ENCODE data around the gene ZNF516.
A peak's percentile ranks its signal among the peaks of the same experiment; 100 is the strongest.

ZNF516 gene

DNA sequence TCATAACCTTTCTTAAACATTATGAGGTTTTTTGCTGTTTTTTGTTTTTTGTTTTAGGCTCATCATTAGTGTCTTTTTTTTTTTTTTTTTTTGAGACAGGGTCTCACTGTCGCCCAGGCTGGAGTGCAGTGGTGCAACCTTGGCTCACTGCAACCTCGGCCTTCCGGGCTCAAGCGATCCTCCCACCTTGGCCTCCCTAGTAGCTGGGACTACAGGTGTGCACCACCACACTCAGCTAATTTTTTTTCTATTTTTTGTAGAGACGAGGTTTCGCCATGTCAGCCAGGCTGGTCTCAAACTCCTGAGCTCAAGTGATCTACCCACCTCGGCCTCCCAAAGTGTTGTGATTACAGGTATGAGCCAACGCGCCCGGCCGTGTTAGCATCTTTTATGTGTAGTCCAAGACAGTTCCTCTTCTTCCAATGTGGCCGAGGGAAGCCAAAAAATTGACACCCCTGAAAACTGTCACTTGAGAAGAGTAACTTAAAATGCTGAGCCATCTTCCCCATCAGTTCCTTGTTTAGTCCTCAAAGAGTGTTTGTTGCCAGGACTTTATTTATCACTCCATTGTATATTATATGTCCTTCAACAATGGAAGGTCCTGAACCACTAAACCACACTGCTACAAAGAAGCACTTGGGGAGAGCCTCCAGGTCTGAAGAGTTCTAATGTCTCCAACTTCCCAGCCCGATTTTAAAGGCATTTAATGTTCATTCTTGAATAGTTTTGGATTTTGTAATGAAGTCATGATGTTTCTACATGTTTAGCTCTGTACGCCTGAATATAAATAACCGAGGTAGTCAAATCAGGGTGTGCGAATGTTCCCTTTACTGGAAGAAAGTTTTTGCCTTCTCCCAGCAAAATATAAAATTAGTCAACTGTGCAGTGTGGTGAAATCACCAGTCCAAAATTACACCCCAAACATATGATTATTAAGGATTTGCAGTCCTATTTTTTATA, 26.4 kb downstream of the ZNF516 start:
- DNase-seq = peak; percentile 11 to 13

GRCh38 chr18:76467371-76468190, 27.5 kb downstream of the ZNF516 start:
- DNase-seq = peak; percentile 34

DNA sequence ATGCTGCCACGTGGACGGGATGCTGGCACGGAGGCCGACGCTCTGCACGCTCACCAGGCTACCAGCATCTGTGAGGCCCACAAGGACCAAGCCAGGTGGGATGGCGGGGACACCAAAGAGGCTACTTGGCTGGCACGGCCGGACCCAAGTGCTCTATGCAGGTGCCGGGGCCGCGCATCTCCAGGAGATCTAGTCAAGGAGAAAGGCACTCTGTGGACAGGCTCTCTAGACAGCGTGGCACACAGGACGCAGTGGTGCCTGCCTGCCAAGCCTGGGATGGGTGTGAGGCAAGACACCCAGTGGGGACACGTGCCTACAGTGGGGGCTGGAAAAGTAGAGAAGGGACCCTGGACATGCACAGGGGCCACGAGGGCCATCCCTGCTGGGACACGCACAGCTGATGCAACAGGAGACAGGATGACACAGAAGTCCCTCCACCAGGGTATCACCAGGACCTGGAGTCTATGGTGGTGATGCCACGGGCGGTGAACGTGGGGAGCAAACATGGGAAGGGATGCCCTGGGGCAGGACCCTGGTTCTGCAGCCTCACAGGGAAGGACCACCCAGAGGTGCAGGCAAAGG, 28.5 kb downstream of the ZNF516 start:
- DNase-seq = peak; percentile 28 to 36

- DNase-seq = peak; percentile 10 to 14
Measured at GRCh38 chr18:76465630-76466409, 29.2 kb downstream of the ZNF516 start.

- DNase-seq = peak; percentile 12 to 15
Measured at GRCh38 chr18:76464281-76465259, 30.5 kb downstream of the ZNF516 start.

DNA sequence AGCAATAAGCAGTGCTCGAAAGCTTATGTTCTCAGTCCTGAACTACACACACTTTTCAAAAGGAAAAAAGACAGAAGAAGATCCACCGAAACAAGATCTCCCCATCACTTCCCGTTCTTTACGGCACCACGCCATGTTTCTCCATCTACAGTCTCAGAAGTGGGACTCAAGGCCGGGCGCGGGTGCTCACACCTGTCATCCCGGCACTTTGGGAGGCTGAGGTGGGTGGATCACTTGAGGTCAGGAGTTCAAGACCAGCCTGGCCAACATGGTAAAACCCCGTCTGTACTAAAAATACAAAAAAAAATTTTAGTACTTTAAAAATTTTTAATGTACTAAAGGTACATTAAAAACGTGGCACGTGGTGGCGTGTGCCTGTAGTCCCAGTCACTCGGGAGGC, 31.2 kb downstream of the ZNF516 start:
- DNase-seq = no peak

DNA sequence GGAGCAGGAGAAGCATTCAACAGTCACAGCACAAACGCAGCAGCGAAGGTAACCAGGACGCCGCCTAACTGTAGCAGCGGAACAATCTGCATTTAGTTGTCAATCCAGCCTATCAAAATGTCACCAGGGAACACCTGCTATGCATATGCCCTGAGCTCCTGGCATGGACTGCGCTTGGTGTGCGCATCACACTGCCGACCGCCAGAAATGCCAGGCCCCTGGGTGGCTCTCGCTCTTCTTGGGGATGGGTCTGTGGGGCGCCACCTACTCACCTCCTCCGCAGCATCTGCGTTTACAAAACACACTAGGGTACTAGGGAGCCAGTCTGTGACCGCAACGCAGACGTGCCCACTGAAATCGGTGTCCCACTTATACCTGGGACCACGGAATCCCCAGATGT, 31.7 kb downstream of the ZNF516 start:
- DNase-seq = peak; percentile 9 to 10

GRCh38 chr18:76462326-76462694, 32.7 kb downstream of the ZNF516 start:
- no peak for DNase-seq

DNA sequence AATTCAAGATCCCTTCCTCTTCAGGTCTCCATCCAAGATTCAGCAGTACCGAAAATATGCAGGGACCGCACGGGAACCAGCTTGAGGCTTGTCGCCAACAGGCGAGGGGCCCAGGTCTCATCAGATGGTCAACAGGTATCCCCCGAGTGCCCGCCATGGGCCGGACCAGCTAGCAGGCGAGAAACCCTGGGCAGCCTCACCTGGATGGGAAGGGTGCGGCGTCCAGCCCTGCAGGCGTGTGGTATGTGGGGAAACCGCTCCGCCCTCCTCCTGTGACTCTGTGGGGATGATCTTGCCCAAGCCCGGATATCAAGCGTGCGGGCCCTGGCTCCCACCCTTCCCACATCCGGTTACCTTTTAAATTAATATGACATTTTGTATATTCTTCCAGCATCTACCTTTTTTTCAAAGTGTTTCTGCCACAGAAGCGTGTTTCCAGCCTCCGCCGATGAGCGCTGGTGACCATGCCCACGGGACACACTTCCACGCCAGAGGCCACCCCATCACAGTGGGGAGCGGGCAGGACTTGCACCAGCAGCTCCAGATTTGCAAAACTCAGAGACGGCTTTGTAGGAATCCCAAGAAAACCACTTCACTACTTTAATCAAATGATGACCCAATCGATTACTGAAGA, 33.2 kb downstream of the ZNF516 start:
- DNase-seq = peak in 1 of 2 experiments; percentile 8

DNA sequence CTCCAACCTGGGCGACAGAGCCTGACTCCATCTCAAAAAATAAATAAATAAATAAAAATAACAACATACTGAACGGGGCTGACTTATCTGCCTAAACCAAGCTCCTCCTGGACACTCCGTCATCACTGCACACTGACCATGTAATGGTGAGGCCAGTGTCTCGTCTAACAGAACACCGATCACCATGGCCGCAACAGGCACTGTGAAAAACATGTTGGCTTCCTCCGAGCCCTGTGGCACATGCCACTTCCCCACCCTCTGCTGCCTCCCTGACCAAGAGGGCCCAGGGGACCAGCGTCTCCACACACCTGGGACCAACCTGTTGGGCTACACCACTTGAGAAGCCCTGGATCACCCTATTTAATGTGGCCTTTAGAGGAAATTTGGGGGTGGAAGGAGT, 33.9 kb downstream of the ZNF516 start:
- peak in 1 of 2 experiments; percentile 4 for DNase-seq

DNA sequence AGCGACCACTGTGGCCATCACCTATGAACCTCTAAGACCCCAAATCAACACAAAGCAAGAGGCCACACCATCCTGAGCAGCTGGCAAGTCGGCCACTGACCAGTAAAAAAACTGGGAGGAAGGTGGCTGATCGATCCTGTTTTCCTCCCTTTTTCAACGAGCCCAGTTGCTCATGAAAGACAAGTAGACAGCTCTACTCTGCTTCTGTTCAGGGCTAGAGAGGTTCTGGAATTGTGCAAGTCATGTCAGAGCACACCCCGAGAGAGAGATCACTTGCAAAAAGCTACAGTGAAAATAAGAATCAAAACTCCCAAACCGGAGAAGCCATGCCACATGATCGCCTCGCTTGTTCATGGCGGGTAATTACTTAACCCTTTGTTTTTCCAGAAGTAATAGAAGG, 34.6 kb downstream of the ZNF516 start:
- DNase-seq = peak; percentile 4

- peak in 1 of 2 experiments; percentile 6 for DNase-seq
Measured at GRCh38 chr18:76459687-76460350, 35.2 kb downstream of the ZNF516 start.

- peak in 1 of 2 experiments; percentile 0 for DNase-seq
Measured at GRCh38 chr18:76459312-76459686, 35.7 kb downstream of the ZNF516 start.

DNA sequence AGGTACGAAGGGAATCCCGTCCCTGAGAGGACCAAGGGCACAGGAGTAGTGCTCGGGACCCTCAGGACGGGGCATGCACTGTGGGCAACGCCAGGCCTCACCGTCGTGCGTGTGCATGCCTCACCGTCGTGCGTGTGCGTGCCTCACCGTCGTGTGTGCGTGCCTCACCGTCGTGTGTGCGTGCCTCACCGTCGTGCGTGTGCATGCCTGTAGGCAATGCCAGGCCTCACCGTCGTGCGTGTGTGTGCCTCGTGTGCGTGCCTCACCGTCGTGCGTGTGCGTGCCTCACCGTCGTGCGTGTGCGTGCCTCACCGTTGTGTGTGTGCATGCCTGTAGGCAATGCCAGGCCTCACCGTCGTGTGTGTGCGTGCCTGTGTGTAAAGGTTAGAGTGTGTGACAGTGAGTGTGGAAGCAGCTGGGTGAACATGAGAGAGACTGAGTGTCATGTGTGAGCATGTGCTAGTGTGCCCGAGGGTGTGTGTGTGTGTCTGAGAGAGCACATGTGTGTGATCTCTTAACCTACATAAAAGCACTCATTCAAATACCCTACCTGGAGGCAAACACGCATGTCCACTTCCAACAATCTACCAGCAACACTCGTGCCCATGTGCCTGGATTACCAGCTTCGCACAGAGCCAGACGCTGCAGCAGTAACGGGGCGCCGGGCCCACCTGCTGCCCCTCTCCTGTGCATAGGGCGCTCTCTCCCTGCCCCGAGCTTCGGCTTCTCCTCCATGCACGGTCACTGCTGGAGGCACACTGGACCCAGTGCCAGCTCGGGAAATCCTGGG, 36.3 kb downstream of the ZNF516 start:
- peak; percentile 3 to 7 for DNase-seq

GRCh38 chr18:76457957-76458356, 37.1 kb downstream of the ZNF516 start:
- DNase-seq = no peak

DNA sequence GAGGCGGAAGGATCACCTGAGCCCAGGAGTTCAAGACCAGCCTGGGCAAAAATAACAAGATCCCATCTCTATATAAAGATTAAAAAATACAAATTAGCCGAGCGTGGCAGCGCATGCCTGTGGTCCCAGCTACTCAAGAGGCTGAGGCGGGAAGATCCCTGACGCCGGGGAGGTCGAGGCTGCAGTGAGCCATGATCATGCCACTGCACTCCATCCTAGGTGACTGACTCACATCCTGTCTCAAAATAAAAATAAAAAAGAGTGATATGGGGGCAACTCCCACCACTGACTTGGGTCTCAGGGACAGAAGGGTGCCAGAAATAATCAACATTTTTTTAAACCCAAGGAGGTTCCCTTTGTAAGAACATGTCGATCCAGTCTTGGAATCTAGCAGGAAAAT, 37.6 kb downstream of the ZNF516 start:
- peak; percentile 1 to 13 for DNase-seq

- peak in 1 of 2 experiments; percentile 4 for DNase-seq
Measured at GRCh38 chr18:76456823-76457222, 38.2 kb downstream of the ZNF516 start.

DNA sequence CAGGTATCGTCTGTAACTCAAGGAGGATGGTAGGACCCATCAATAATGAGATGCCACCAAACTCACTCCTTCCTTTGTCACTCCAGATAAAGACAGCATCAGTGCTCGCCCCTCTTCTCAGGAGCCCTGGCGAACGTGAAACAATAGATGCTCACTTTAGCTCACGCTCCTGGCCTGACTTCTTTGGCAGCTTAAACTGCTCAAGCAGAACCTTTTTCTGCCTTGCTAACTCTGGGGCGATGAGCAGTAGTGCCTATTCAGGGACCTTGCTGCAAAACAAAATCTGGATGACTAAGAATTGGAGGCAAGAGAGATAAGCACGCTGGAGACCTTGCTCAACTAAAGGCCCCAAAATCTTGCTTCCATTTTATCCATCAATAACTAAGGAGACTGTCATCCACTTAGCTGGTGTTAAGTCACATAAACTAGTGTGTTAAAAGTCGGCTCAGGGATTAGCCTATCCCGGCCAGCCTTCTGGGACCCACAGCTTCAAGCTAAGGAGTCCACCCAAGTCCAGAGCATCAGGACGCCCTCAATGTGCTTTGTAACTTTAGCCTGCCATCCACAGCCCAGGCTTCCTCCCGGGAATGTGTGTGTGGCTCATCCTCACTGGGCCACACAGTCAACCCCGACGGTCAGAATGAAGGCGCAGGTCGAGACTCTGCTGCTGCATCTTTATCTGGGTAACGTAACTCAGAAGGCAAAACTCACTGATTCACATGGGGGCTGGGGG, 38.9 kb downstream of the ZNF516 start:
- DNase-seq = peak; percentile 1 to 6

Data from activated T-cell treated with anti-CD3 and anti-CD28 coated beads, Interleukin-2, amount 50 U/mL, for 48 hours (primary cell).